ENCODE data around the gene SH3PXD2A.
"Not testable (repeated sequence)": the region's sequence is repeated elsewhere in the genome, so short reads cannot be mapped to it uniquely, and the experiment has no call there.

Gene SH3PXD2A

DNA sequence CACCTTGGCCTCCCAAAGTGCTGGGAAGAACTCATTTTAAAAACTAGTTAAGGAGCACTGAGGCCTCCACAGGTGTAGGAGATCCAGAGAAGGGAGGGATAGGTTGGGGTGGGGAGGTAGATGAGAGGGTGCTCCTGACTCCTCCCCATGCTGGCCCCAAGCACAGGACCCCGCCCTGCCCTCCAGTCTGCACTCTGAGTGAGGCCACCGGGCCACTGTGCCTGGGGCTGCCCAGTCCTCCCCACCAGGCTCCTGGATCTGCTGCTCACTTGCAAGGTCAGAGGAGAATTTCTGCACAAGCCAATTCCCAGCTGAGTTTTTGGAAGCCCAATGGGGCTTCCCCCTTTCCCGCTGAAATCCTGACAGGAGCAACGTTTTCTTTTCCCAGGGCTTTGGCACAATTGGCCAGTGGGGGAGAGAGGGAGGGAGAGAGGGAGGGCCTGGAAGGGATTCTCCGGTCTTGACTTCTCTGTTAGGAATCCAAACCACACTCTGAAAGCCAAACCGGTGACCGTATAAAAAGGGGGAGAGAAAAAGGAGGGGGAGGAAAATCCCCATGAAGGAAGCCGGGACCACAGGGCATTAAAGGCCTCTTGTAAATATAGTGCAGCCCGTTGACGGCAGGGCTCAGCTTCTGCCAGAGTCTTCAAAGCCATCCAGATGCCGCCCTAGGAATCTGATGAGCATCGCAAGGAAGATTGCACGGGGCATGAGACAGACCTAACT is 116.2 kb downstream of the SH3PXD2A start:
- no peak for DNase-seq

DNA sequence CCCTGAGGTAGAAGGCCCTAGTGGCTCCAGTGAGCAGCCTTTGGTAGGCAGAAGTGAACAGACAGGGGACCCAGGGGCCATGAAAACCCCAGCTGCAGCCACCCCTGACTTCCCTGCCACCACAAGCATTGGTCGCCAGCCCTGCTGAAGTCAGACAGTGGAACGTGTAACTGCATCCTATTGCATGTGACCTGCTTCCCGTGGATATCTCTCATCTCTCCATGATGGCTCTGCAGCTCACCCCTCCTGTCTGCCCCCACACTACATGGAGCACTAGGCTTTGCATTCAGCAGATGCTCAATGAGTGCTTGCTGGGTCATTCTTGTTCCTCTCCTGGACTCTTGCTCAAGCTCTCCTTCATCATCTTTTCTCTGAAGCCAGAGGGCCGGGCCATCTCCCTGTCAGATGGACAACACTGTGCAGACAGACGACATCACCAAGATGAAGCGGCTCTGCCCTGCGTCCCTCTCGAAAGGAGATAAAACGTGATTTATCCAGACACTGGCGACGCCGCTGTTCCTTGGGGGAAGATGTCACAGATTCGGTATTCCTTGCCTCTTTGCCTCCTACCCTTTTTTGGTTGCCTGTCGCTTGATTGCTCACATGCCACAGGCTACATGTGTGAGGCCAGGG is 117.5 kb downstream of the SH3PXD2A start:
- no peak for DNase-seq

GRCh38 chr10:103736763-103737162 is 118.6 kb downstream of the SH3PXD2A start:
- no peak for DNase-seq

DNA sequence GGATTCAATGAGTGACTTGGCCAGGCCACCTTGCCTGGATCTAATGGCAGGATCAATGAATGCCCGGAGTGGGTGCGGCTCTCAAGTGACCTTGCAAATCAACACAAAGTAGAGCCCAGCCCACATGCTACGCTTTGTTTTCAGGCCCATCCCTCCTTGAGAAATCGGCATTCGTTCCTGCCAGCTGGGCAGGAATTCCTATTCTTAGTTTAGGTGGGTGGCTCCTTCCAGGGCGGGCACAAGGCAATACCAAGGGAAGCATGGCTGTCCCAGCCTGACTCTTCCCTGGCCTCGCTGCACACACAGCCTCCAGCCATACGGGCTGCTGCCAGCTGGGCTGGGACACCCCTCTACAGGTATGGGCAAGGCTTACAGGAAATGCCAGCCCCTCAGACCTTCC is 119.3 kb downstream of the SH3PXD2A start:
- DNase-seq: no peak

GRCh38 chr10:103734731-103735130 is 120.6 kb downstream of the SH3PXD2A start:
- no peak for DNase-seq

GRCh38 chr10:103733045-103733419 is 122.3 kb downstream of the SH3PXD2A start:
- DNase-seq: no peak

DNA sequence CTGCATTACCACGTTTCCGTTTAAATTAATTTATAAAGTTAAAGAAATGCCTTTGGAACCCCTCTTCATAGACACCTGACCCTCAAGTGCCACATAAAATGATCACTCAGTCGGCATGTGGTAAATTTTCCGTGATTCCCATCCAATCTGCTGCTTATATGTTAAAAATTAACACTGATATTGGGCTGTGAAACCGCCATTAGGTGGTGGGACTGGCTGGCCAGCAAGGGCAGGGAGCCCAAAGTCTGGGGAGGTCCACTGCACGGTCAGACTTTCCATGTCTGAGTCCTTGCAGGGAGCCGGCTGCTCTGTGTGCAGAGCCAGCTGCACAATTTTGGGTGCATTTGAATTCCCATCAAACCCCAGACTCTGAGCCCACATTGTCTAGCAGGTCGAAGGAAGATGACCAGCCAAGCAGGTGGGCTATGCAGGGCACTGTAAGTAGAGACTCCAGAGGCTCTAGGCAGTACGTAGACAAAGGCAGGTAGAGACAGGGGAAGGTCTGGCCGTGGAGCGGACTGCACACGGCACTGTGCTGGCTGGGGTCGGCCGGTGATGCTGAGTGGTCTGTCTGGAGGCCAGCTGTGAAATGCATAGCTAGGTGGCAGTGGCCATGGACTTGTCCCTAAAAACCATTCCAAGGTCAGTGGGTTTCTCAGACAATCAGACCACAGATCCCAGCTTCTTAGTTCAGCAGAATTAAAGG is 122.9 kb downstream of the SH3PXD2A start:
- no peak for DNase-seq

GRCh38 chr10:103731609-103732270 is 123.6 kb downstream of the SH3PXD2A start:
- no peak for DNase-seq

GRCh38 chr10:103731026-103731425 is 124.3 kb downstream of the SH3PXD2A start:
- not testable (repeated sequence) for DNase-seq

GRCh38 chr10:103729851-103730250 is 125.5 kb downstream of the SH3PXD2A start:
- DNase-seq: no peak

DNA sequence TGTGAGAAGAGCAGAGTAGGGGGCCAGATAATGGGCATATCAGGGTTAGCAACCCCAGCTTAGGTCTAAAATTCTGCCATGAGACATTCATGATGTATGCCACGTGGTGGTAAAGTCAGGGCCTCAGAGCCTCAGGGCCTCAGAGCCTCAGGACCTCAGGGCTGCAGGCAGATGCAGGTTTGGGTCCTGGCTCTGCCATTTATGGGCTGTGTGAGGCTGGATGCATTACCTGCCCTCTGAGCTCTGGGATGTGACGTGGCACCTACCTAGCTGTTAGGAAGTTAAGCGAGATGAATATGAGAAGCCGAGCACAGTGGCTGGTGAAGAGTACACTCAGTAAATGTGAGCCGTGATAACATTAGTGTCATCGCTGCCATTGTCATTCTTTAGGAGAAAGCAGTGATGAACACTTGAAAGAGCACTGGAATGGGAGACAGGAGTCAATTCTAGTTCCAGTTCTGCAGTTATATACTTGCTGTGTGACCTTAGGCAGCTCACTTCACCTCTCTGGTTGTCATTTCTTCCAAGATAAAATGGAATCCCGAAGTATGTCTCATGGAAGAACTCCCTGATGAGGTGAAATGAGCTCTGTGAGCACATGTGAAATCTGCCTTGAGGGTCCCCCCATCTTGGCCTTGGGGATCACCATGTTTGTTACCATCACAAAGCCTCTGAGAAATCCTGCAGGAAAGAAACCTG is 127.2 kb downstream of the SH3PXD2A start:
- no peak for DNase-seq

GRCh38 chr10:103727546-103727963 is 127.8 kb downstream of the SH3PXD2A start:
- no peak for DNase-seq

DNA sequence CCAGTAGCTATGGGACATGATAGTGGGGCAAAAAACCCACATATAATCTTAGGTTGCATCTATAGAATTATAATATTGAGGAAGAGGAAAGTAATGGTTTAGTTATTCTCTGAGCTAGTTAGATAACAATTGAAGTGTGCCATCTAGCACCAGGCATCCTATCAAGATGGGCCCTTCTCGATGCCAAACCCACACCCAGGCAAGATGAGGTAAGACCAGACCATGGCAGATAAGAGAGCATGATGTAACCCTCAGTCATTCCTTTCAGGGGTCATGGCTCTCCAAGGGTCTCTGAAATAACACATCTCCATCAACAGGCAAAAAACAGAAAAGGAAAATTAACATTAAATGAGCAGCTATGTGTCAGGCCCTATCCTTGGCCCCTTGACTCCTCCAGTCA is 128.7 kb downstream of the SH3PXD2A start:
- no peak for DNase-seq

DNA sequence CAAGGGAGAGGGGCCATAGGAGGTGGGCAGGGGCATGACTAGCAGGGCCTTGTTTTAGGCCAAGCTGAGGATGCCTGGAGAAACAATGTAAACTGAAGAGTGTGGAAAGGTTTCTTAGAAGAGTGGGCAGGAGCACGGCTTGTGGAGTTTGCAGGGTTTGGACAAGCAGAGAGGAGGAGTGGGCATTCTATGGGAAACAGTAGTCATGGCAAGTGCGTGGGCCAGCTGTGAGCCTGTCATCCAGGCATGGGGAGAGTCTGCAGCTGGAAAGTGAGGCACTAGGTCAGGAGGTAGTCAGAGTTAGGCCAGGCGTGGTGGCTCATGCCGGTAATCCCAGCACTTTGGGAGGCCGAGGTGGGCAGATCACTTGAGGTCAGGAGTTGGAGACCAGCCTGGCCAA is 130.1 kb downstream of the SH3PXD2A start:
- no peak for DNase-seq

DNA sequence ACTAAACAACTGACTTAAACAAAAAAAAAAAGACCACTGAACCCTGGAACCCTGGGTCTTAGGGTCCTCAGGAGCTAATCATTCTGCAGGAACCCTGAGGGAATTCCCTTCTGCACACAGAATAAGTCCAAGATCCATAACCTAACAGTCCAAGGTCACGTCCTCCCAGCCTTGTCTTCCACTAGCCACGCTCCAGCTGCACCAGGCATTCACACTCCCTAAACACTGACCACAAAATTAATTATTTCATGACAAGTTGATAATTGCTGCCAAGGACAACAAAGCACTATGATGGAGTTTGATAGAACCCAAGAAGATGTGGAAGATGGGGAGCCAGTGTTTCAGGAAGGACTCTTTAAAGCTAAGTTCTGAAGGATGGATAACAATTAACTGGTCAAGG is 130.6 kb downstream of the SH3PXD2A start:
- no peak for DNase-seq

- no peak for DNase-seq
Observed at GRCh38 chr10:103724074-103724473, 131.3 kb downstream of the SH3PXD2A start.

GRCh38 chr10:103723557-103723956 is 131.8 kb downstream of the SH3PXD2A start:
- no peak for DNase-seq

DNA sequence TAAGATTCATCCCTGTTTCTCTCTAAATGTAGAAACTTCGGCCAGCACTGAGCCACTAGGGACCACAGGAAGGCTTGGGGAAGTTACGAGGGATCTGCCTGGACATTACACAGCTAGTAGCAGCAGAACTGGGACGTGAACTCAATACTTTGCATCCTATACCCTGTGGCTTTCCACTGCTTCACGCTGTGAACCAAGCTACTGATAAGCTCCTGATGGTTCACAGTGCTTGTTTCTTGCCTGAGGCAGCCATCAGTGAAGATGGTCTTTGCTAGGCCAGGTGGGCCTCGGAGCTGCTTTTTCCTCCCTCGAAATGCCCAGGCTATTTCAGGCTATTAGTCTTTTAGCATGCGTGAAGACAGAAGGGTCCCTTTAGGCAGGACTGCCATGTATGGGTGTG is 132.7 kb downstream of the SH3PXD2A start:
- no peak for DNase-seq

GRCh38 chr10:103720964-103721335 is 134.4 kb downstream of the SH3PXD2A start:
- no peak for DNase-seq

DNA sequence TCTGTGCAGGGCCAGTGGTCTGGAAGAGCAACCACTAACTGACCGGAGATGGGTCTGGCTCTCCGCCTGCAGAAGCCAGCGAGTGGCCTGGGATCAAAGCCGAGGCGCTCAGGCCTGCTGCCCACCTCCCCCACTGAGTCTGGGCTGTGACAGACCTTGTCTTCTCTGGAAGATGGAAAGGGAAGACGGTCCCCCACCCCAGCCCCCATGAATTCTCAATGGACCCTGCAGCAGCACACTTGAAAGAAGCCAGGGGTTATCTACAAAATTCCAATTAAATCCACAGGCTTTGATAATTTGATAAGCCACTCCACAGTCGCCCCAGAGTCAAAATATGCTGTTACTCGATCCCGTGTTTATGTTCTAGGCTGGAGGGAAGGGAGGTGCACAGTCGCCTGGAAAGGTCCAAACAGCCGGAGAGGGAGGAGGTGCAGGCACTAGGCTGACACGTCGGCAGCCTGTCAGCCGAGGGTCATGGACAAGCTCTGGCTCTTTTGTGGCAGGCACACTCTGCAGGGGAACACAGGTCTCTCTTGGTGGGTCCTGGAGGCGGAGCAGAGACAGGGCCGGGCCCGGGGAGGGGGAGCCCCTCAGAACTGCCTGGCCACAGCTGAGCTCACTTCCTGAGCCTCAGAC is 134.9 kb downstream of the SH3PXD2A start:
- DNase-seq: no peak

DNA sequence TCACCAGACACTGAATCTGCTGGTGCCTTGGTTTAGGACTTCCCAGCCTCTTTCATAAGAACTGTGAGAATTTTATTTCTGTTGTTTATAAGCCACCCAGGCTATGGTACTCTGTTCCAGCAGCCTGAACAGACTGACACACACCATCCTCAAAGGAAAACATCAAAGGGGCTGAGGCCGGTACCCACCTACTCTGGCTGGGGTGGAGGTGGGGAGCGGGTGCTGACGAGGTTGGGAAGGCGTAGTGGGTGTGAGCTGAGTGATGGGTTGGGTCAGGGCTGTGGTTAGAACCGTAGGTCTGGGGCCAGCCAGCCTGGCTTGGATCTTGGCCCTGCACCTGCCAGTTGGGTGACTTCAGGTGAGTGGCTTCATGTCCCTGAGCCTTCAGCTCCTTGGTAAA is 136.3 kb downstream of the SH3PXD2A start:
- no peak for DNase-seq

GRCh38 chr10:103718247-103718620 is 137.1 kb downstream of the SH3PXD2A start:
- DNase-seq: no peak
